ENCODE measurements around the gene WDR48. TPM values are rescaled to one million over a fixed set of nuclear protein-coding genes. Genes with fewer than 3 reads are reported as not detected.

WDR48 gene
- total and polyA plus RNA-seq, 9 of the 15 experiments (the other 6 are each of a cell fraction or from before 2014, with no cell fraction given) = 26.6 to 70.6 (median 48.0) TPM

DNA sequence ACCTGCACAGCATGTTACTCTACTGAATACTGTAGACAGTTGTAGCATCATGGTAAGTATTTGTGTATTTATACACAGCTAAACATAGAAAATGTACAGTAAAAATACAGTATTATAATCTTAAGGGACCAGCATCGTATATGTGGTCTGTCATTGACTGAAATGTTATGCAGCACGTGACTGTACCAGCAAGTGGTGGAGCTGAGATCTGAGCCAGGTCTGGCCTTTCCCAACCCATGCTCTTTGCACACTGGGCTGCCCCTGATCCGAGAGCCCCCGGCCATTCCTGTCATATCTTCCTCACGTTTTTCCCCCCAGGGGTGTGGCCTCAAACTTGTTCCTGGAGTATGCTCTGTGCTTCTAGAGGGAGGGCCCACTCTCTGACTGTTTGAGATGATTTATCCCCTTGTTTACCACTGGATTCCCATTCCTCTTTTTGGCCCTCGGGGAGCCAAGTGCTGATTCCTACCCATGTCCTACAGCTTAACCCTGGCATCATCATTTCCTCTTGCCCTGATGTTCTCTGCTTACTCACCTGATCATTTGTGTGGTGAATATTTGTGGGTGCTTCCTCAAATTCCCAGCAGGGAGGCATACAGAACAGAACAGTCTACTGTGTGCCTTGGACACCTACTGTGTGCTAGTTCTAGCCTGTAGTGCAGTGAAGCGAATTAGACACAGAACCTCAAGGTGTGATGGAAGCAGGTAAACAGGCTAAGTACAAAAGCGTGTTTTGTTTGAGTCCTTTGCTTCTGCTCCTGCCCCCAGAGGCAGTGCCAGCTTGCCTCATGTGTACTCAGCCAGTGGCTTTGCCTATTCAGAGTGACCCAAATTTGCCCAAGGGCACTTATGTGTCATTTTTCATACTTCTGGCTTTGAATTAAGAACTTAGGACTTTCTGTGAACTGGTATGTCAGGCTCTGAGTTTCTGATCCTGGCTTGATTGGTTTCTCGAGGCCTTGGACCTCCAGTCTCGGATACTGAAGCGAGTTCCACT, 80.6 kb downstream of the WDR48 start:
- WGBS (ENCODE audit: insufficient coverage, low coverage, missing lambda C conversion rate) = 30% methylated on average over 11 of the region's 11 CpGs
- POLR2A ChIA-PET = interaction anchor here (0.7 to 1.9 kb wide), 4 partner anchors 9 to 274 kb away, joined by 5 to 7 read pairs (median 6); partner anchors contain the start of gene RPSA
- peak; percentile 47 for TF ChIP-seq MEIS2 (IDR thresholded peaks at IDR 0.05; ENCODE audit: partially characterized antibody)
- 0 out of 2 replicates have a peak, but pooled peaks have one; percentile 21 for TF ChIP-seq BHLHE40 (IDR thresholded peaks at IDR 0.05; ENCODE audit: low read length)
- TF ChIP-seq, protein P1, sequence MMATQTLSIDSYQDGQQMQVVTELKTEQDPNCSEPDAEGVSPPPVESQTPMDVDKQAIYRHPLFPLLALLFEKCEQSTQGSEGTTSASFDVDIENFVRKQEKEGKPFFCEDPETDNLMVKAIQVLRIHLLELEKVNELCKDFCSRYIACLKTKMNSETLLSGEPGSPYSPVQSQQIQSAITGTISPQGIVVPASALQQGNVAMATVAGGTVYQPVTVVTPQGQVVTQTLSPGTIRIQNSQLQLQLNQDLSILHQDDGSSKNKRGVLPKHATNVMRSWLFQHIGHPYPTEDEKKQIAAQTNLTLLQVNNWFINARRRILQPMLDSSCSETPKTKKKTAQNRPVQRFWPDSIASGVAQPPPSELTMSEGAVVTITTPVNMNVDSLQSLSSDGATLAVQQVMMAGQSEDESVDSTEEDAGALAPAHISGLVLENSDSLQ (IDR thresholded peaks at IDR 0.05) = peak; percentile 70
- TF ChIP-seq, protein P2, sequence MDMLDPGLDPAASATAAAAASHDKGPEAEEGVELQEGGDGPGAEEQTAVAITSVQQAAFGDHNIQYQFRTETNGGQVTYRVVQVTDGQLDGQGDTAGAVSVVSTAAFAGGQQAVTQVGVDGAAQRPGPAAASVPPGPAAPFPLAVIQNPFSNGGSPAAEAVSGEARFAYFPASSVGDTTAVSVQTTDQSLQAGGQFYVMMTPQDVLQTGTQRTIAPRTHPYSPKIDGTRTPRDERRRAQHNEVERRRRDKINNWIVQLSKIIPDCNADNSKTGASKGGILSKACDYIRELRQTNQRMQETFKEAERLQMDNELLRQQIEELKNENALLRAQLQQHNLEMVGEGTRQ (CRISPR knock-in tag; IDR thresholded peaks at IDR 0.05) = peak; percentile 54
- TF ChIP-seq, protein P3, sequence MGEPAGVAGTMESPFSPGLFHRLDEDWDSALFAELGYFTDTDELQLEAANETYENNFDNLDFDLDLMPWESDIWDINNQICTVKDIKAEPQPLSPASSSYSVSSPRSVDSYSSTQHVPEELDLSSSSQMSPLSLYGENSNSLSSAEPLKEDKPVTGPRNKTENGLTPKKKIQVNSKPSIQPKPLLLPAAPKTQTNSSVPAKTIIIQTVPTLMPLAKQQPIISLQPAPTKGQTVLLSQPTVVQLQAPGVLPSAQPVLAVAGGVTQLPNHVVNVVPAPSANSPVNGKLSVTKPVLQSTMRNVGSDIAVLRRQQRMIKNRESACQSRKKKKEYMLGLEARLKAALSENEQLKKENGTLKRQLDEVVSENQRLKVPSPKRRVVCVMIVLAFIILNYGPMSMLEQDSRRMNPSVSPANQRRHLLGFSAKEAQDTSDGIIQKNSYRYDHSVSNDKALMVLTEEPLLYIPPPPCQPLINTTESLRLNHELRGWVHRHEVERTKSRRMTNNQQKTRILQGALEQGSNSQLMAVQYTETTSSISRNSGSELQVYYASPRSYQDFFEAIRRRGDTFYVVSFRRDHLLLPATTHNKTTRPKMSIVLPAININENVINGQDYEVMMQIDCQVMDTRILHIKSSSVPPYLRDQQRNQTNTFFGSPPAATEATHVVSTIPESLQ (CRISPR knock-in tag; IDR thresholded peaks at IDR 0.05) = no peak
- no peak for TF ChIP-seq DACH1 (IDR thresholded peaks at IDR 0.05; ENCODE audit: partially characterized antibody)
- no peak for TF ChIP-seq ZSCAN29 (IDR thresholded peaks at IDR 0.05)
- no peak for TF ChIP-seq MAZ (CRISPR knock-in tag; conservative IDR thresholded peaks at IDR 0.05 in 1 of 2, IDR thresholded peaks at IDR 0.05 in 1 of 2)
- no peak for TF ChIP-seq ZC3H8 (IDR thresholded peaks at IDR 0.05)
- TF ChIP-seq, protein P4, sequence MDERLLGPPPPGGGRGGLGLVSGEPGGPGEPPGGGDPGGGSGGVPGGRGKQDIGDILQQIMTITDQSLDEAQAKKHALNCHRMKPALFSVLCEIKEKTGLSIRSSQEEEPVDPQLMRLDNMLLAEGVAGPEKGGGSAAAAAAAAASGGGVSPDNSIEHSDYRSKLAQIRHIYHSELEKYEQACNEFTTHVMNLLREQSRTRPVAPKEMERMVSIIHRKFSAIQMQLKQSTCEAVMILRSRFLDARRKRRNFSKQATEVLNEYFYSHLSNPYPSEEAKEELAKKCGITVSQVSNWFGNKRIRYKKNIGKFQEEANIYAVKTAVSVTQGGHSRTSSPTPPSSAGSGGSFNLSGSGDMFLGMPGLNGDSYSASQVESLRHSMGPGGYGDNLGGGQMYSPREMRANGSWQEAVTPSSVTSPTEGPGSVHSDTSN (CRISPR knock-in tag; IDR thresholded peaks at IDR 0.05; ENCODE audit: low read depth) = no peak
- TF ChIP-seq, protein P4 (tag; conservative IDR thresholded peaks at IDR 0.05; ENCODE audit: low read depth) = peak; percentile 57
- no peak for TF ChIP-seq COPS2 (conservative IDR thresholded peaks at IDR 0.05)
- TF ChIP-seq ZKSCAN1 (IDR thresholded peaks at IDR 0.05; ENCODE audit: low read depth, low read length) = peak; percentile 89
- TF ChIP-seq, protein P5, sequence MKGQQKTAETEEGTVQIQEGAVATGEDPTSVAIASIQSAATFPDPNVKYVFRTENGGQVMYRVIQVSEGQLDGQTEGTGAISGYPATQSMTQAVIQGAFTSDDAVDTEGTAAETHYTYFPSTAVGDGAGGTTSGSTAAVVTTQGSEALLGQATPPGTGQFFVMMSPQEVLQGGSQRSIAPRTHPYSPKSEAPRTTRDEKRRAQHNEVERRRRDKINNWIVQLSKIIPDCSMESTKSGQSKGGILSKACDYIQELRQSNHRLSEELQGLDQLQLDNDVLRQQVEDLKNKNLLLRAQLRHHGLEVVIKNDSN (CRISPR knock-in tag; IDR thresholded peaks at IDR 0.05) = 0 out of 2 replicates have a peak, but pooled peaks have one; percentile 25

More for the DNA sequence above, 80.6 kb downstream of the WDR48 start:
- DNase-seq (ENCODE audit: extremely low read depth in 1 of 4, low spot score in 3 of 4) (no peak), FAIRE-seq (no peak), ATAC-seq (no peak)
- Histone ChIP-seq H3K4me2 (ENCODE audit: insufficient read depth, low read length) (no peak overlapping the region), H4K20me1 (replicated peaks; ENCODE audit: control insufficient read depth, insufficient read depth, low read length) (no peaks in the 10 kb centered on the region), H3K4me1 (replicated peaks in 1 of 2; ENCODE audit: control insufficient read depth in 2 of 2, insufficient read depth in 2 of 2, low read length in 2 of 2) (peaks cover 0 to 13% of the 10 kb centered on the region in 2 experiments; a peak in 2 of 5 replicates), H3K9me1 (ENCODE audit: control insufficient read depth, insufficient read depth, low read length) (no peaks in the 10 kb centered on the region), H3K9ac (ENCODE audit: insufficient read depth in 1 of 2, low read depth in 2 of 2, low read length in 2 of 2) (no peak overlapping the region; a peak in 1 of 4 replicates), H3K79me2 (ENCODE audit: control insufficient read depth, insufficient read depth, low read length) (no peaks in the 10 kb centered on the region), H3K27ac (ENCODE audit: extremely low read depth, low read depth, low read length) (no peak overlapping the region), H3K36me3 (ENCODE audit: control insufficient read depth, insufficient read depth, low read length) (no peaks in the 10 kb centered on the region), H3K27me3 (ENCODE audit: control insufficient read depth in 2 of 2, insufficient read depth in 2 of 2, low read length in 2 of 2) (peaks cover 0 to 9% of the 10 kb centered on the region in 2 experiments; a peak in 1 of 5 replicates), H3K4me3 (no peak overlapping the region), H3K9me3 (replicated peaks; ENCODE audit: control insufficient read depth, insufficient read depth, low read depth, low read length) (no peaks in the 10 kb centered on the region), H2AFZ (ENCODE audit: low read depth, low read length) (no peak overlapping the region)
- CTCF ChIA-PET (ENCODE audit: low intra/inter-chr PET ratio) = no interaction called here
- intact Hi-C loops (cut with micrococcal nuclease) = no loop called here
- BruUV-seq (replicated peaks) = no TSS peak
- in situ Hi-C loops (cut with MboI) = no loop called here
